Left lung (tissue), 10 donors: ENCODE results near the gene MYEOV. TPM values are rescaled to one million over a fixed set of nuclear protein-coding genes. Genes with fewer than 3 reads are reported as not detected.

Experiments used
- ATAC-seq: fragments of 200-7000 bp; cut with Tn5 transposase; one replicate; pipeline ENCODE4 v1.9.1; 2020; ENCODE audit warnings: moderate library complexity
- DNase-seq, 4 donors: peaks; one replicate each; pipeline ENCODE4 v3.0.0-alpha.2; 2013 to 2020
- H3K27ac ChIP-seq, 2 donors: fragments of 200-600 bp; sonication (generic) in 1 of 2; one replicate each; pipeline versions ENCODE4 v1.5.0 to v1.8.0; 2020 to 2021
- H3K27me3 ChIP-seq, 2 donors: fragments of 200-600 bp; sonication (generic) in 1 of 2; one replicate each; pipeline versions ENCODE4 v1.5.0 to v1.8.0; 2020 to 2021
- H3K36me3 ChIP-seq, 2 donors: fragments of 200-600 bp; sonication (generic) in 1 of 2; one replicate each; pipeline versions ENCODE4 v1.5.0 to v1.8.0; 2020 to 2021
- H3K4me1 ChIP-seq, 2 donors: fragments of 200-600 bp; one replicate each; pipeline ENCODE4 v1.8.0; 2021
- H3K4me3 ChIP-seq, 2 donors: fragments of 200-600 bp; sonication (generic) in 1 of 2; one replicate each; pipeline versions ENCODE4 v1.5.0 to v1.8.0; 2020 to 2021; ENCODE audit warnings: mild to moderate bottlenecking in 1 of 2
- H3K9me3 ChIP-seq, 2 donors: fragments of 200-600 bp; sonication (generic) in 1 of 2; one replicate each; pipeline versions ENCODE4 v1.5.0 to v1.8.0; 2020 to 2021
- CTCF ChIP-seq, 2 donors: fragments of 200-600 bp; sonication (generic) in 1 of 2; IDR thresholded peaks; one replicate each; pipeline versions ENCODE4 v1.5.0 to v1.8.0; 2021; ENCODE audit warnings: antibody characterized with exemption in 2 of 2
- intact Hi-C, 2 donors: fragments of 100-400 bp; cut with DNase I; formaldehyde crosslinking; loops; one replicate each; pipeline versions ENCODE4 v1.11.2 to v1.14.2; 2022
- polyA plus RNA-seq, 6 donors: library from polyadenylated mRNA; unstranded; fragments of 120-200 nt; gene quantifications; one replicate each; pipeline ENCODE4 v1.2.1, GENCODE V29; 2013; ENCODE audit not compliant: insufficient read length in 6 of 6
- total RNA-seq, 2 donors: library from RNA; stranded (reverse); fragmentation: NEBNext Ultra II Directional; extraction: Animal tissue kit (Norgen Biotek cat#: 25700); gene quantifications; one replicate each; pipeline ENCODE4 v1.2.1, GENCODE V29; 2021
- donor health status: DM: no; HTN: yes; CAD: no.
- donor health status: DM: no; HTN: no; CAD: no.

Gene MYEOV
- total and polyA plus RNA-seq, 8 donors: 0.31 to 0.85 (median 0.47) TPM; not detected in 1

GRCh38 chr11:69319255-69320106 is 25.5 kb downstream of the MYEOV start:
- Histone ChIP-seq H3K27ac (no peak overlapping the region), H3K36me3 (no peaks in the 10 kb centered on the region), H3K4me3 (no peak overlapping the region), H3K9me3 (peaks cover 0 to 2% of the 10 kb centered on the region in 2 donors), H3K27me3 (no peaks in the 10 kb centered on the region), H3K4me1 (no peaks in the 10 kb centered on the region)
- no peak for TF ChIP-seq CTCF (IDR thresholded peaks at IDR 0.05)
- intact Hi-C loops: no loop called here
- no peak for DNase-seq
- ATAC-seq: no peak

GRCh38 chr11:69320326-69320725 is 26.4 kb downstream of the MYEOV start:
- H3K4me3 ChIP-seq: no peak overlapping the region
- H3K9me3 ChIP-seq: peaks cover 0 to 2% of the 10 kb centered on the region in 2 donors
- no peaks in the 10 kb centered on the region for H3K4me1 ChIP-seq
- no peaks in the 10 kb centered on the region for H3K27me3 ChIP-seq
- intact Hi-C loops: no loop called here
- DNase-seq (no peak), ATAC-seq (no peak)
- no peak for TF ChIP-seq CTCF (IDR thresholded peaks at IDR 0.05)
- H3K36me3 ChIP-seq: no peaks in the 10 kb centered on the region
- H3K27ac ChIP-seq: no peak overlapping the region

- intact Hi-C loops: no loop called here
- ATAC-seq (no peak), DNase-seq (peak in 1 of 4 donors; percentile 13)
- Histone ChIP-seq H3K27me3 (no peaks in the 10 kb centered on the region), H3K4me3 (no peak overlapping the region), H3K36me3 (no peaks in the 10 kb centered on the region), H3K9me3 (peaks cover 0 to 2% of the 10 kb centered on the region in 2 donors), H3K4me1 (no peaks in the 10 kb centered on the region), H3K27ac (no peak overlapping the region)
- TF ChIP-seq CTCF (IDR thresholded peaks at IDR 0.05): no peak
Observed at GRCh38 chr11:69320756-69321741, 27.1 kb downstream of the MYEOV start.

- Histone ChIP-seq H3K4me3 (no peak overlapping the region), H3K9me3 (peaks cover 0 to 2% of the 10 kb centered on the region in 2 donors), H3K27ac (no peak overlapping the region), H3K36me3 (no peaks in the 10 kb centered on the region), H3K4me1 (no peaks in the 10 kb centered on the region), H3K27me3 (no peaks in the 10 kb centered on the region)
- TF ChIP-seq CTCF (IDR thresholded peaks at IDR 0.05): no peak
- intact Hi-C loops: no loop called here
- no peak for DNase-seq
- no peak for ATAC-seq
Observed at GRCh38 chr11:69321877-69322361, 28.0 kb downstream of the MYEOV start.
